GM23248 (cell line): Measurements from ENCODE around the gene ZBTB40.

ENCODE experiments used
- EZH2 ChIP-seq: fragments of 200-600 bp; sonication (generic); IDR thresholded peaks from 2 replicates; pipeline ENCODE4 v1.6.1; 2018; ENCODE audit warnings: antibody characterized with exemption, mild to moderate bottlenecking; ENCODE audit not compliant: insufficient read depth, poor library complexity, severe bottlenecking
- EZH2phosphoT487 ChIP-seq: fragments of 200-600 bp; sonication (generic); IDR thresholded peaks from 2 replicates; pipeline ENCODE4 v1.6.1; 2018; ENCODE audit warnings: antibody characterized with exemption, moderate library complexity, mild to moderate bottlenecking, low read depth; ENCODE audit not compliant: insufficient read depth

DNA sequence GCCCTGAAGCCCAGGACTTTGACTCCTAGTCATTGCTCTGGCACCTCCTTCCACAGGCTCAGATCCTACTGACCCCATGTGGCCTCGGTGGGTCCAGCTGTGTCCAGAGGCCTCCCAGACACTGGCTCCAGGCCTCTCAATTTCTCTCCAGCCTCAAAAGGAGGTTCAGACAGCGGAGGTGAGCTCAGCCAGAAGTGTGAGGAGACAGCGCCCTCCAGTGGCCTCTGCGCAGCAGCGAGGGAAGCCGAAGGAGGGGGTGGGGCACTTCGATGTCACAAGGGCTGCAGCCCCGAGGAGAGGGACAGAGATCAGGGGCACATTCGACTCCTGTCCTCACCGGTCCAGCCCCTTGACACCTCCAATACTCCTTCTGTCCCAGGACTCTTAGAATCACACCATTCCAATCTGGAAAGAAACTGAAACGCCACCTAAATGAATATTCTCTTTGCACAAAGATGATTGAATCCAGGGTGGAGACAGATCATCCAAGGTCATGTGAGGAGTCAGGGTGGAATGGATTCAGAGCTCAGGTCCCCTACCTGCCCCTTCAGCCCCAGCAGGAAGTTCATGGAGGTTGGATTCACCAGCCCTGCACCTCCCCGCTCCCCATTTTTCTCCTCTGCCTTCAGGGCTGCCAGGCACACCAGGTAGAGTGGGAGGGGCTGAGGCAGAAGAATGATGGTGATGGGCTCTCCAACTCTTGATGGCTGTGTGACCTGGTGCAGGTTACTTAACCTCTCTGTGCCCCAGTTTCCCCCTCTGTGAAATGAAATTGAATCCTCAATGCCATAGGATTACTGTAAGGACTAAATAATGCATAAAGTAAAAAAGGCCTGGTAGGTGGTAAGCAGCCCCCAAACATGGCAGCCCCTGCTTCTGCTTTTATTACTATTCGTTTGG lies 34.8 kb upstream of the ZBTB40 start:
- no peak for TF ChIP-seq EZH2phosphoT487
- TF ChIP-seq EZH2, result no peak
